DMS53 treated with DMSO at 0.1 percent for 48 hours (cell line): ENCODE results near the gene GLB1L3.
"Not testable (repeated sequence)": the region's sequence is repeated elsewhere in the genome, so short reads cannot be mapped to it uniquely, and the experiment has no call there.

Experiments
- DNase-seq: peaks from one replicate; lab custom pipeline; 2025; ENCODE audit not compliant: unreplicated experiment; lab: John Stamatoyannopoulos, UW

Gene GLB1L3

GRCh38 chr11:134340354-134340964 is 64.3 kb downstream of the GLB1L3 start:
- no peak for DNase-seq

GRCh38 chr11:134341805-134342571 is 65.8 kb downstream of the GLB1L3 start:
- DNase-seq: no peak

GRCh38 chr11:134342572-134343340 is 66.6 kb downstream of the GLB1L3 start:
- no peak for DNase-seq

- DNase-seq: no peak
These were observed 67.5 kb downstream of the GLB1L3 start for GRCh38 chr11:134343646-134344045.

GRCh38 chr11:134344497-134345236 is 68.5 kb downstream of the GLB1L3 start:
- DNase-seq: not testable (repeated sequence)

- no peak for DNase-seq
These were observed 69.0 kb downstream of the GLB1L3 start for GRCh38 chr11:134345237-134345550.

- no peak for DNase-seq
These were observed 70.2 kb downstream of the GLB1L3 start for GRCh38 chr11:134346101-134346975.

- no peak for DNase-seq
These were observed 70.8 kb downstream of the GLB1L3 start for GRCh38 chr11:134346976-134347350.

GRCh38 chr11:134347441-134347840 is 71.3 kb downstream of the GLB1L3 start:
- DNase-seq: no peak

- no peak for DNase-seq
These were observed 73.1 kb downstream of the GLB1L3 start for GRCh38 chr11:134349109-134349801.

- DNase-seq: no peak
These were observed 73.7 kb downstream of the GLB1L3 start for GRCh38 chr11:134349802-134350355.

- no peak for DNase-seq
These were observed 74.2 kb downstream of the GLB1L3 start for GRCh38 chr11:134350381-134350780.

GRCh38 chr11:134352111-134352510 is 75.9 kb downstream of the GLB1L3 start:
- no peak for DNase-seq

- DNase-seq: no peak
These were observed 79.0 kb downstream of the GLB1L3 start for GRCh38 chr11:134355136-134355535.

- DNase-seq: no peak
These were observed 79.5 kb downstream of the GLB1L3 start for GRCh38 chr11:134355656-134356055.

GRCh38 chr11:134356656-134357544 is 80.7 kb downstream of the GLB1L3 start:
- no peak for DNase-seq

- no peak for DNase-seq
These were observed 81.3 kb downstream of the GLB1L3 start for GRCh38 chr11:134357545-134357839.

- no peak for DNase-seq
These were observed 82.1 kb downstream of the GLB1L3 start for GRCh38 chr11:134358165-134358855.
